Neural crest cell (in vitro differentiated cells): ENCODE results near the gene TRAF2. TPM values are rescaled to one million over a fixed set of nuclear protein-coding genes. Genes with fewer than 3 reads are reported as not detected.
A peak's percentile ranks its signal among the peaks of the same experiment; 100 is the strongest.

ENCODE experiments used
- DNase-seq: peaks from one replicate; pipeline ENCODE4 v3.0.0; 2021; ENCODE audit warnings: low read depth, mixed read lengths, low spot score
- H3K27ac Mint-ChIP-seq: one replicate; pipeline ENCODE4 v1.8.0; 2021; ENCODE audit warnings: mild to moderate bottlenecking, mixed read lengths; ENCODE audit not compliant: unreplicated experiment
- H3K27me3 Mint-ChIP-seq: 2 replicates; pipeline ENCODE4 v1.8.0; 2021; ENCODE audit warnings: low read depth, mild to moderate bottlenecking, mixed read lengths
- H3K36me3 Mint-ChIP-seq: 2 replicates; pipeline ENCODE4 v1.8.0; 2021; ENCODE audit warnings: low read depth, mild to moderate bottlenecking, mixed read lengths
- H3K4me1 Mint-ChIP-seq: 2 replicates; pipeline ENCODE4 v1.8.0; 2021; ENCODE audit warnings: mixed read lengths
- H3K4me3 Mint-ChIP-seq: one replicate; pipeline ENCODE4 v1.8.0; 2021; ENCODE audit warnings: mild to moderate bottlenecking, mixed read lengths
- H3K9me3 Mint-ChIP-seq: 2 replicates; pipeline ENCODE4 v1.8.0; 2021; ENCODE audit warnings: mixed read lengths
- CTCF ChIP-seq: fragments of 200-600 bp; sonication (generic); conservative IDR thresholded peaks from 2 replicates; pipeline ENCODE4 v1.5.0; 2021; ENCODE audit warnings: antibody characterized with exemption, mild to moderate bottlenecking
- total RNA-seq: library from RNA; stranded (reverse); gene quantifications from 2 replicates; pipeline ENCODE4 v1.2.1, GENCODE V29; 2021

TRAF2 gene
- total RNA-seq, 1 donor from 2014 or later: 30.1 TPM

- no peak for TF ChIP-seq CTCF
- Mint-ChIP-seq H3K27ac (no peak overlapping the region), H3K4me1 (no peaks in the 10 kb centered on the region), H3K4me3 (no peak overlapping the region), H3K36me3 (peaks cover 3% of the 10 kb centered on the region), H3K27me3 (no peaks in the 10 kb centered on the region), H3K9me3 (no peaks in the 10 kb centered on the region)
- no peak for DNase-seq
Observed at GRCh38 chr9:136910901-136911245, 24.6 kb downstream of the TRAF2 start.

- Mint-ChIP-seq H3K4me3 (no peak overlapping the region), H3K4me1 (no peaks in the 10 kb centered on the region), H3K9me3 (no peaks in the 10 kb centered on the region), H3K36me3 (peaks cover 3% of the 10 kb centered on the region), H3K27ac (no peak overlapping the region), H3K27me3 (no peaks in the 10 kb centered on the region)
- no peak for TF ChIP-seq CTCF
- no peak for DNase-seq
Observed at GRCh38 chr9:136913701-136914438, 27.6 kb downstream of the TRAF2 start.

- Mint-ChIP-seq H3K4me1 (no peaks in the 10 kb centered on the region), H3K36me3 (peaks cover 8% of the 10 kb centered on the region), H3K4me3 (no peak overlapping the region), H3K27ac (no peak overlapping the region), H3K9me3 (no peaks in the 10 kb centered on the region), H3K27me3 (no peaks in the 10 kb centered on the region)
- DNase-seq: no peak
- no peak for TF ChIP-seq CTCF
Observed at GRCh38 chr9:136915632-136916329, 29.5 kb downstream of the TRAF2 start.

GRCh38 chr9:136916330-136917184 is 30.2 kb downstream of the TRAF2 start:
- Mint-ChIP-seq H3K36me3 (peaks cover 8% of the 10 kb centered on the region), H3K9me3 (no peaks in the 10 kb centered on the region), H3K27me3 (no peaks in the 10 kb centered on the region), H3K4me1 (no peaks in the 10 kb centered on the region), H3K27ac (no peak overlapping the region), H3K4me3 (no peak overlapping the region)
- no peak for DNase-seq
- TF ChIP-seq CTCF: no peak

- Mint-ChIP-seq H3K9me3 (no peaks in the 10 kb centered on the region), H3K27ac (peak overlapping the region; percentile 46), H3K27me3 (no peaks in the 10 kb centered on the region), H3K36me3 (peaks cover 8% of the 10 kb centered on the region), H3K4me3 (no peak overlapping the region), H3K4me1 (no peaks in the 10 kb centered on the region)
- no peak for TF ChIP-seq CTCF
- no peak for DNase-seq
Observed at GRCh38 chr9:136917902-136918301, 31.6 kb downstream of the TRAF2 start.
